Panc1 (cell line): ENCODE results near the gene ATP10D. TPM values are rescaled to one million over a fixed set of nuclear protein-coding genes. Genes with fewer than 3 reads are reported as not detected.

Source experiments
- ATAC-seq: fragments of 200-7000 bp; cut with Tn5 transposase; 2 replicates; pipeline ENCODE4 v1.9.1; 2020; ENCODE audit warnings: mild to moderate bottlenecking, moderate library complexity
- BruUV-seq: library from RNA; stranded (reverse); fragments of 400-500 nt; replicated peaks from 2 replicates; lab custom pipeline; 2021; lab: Mats Ljungman, UMichigan
- CTCF ChIA-PET: fragments of 300-600 bp; sonication (Branson Sonifier 250); formaldehyde crosslinking; loops from one replicate; lab custom pipeline; 2022; ENCODE audit warnings: antibody characterized with exemption; lab: Charles Lee
- POLR2A ChIA-PET: fragments of 300-600 bp; sonication (Branson Sonifier 250); formaldehyde crosslinking; loops from one replicate; lab custom pipeline; 2022; ENCODE audit warnings: antibody characterized with exemption; lab: Charles Lee
- DNase-seq: peaks from one replicate; pipeline ENCODE4 v3.0.0-alpha.2; 2010; ENCODE audit warnings: low read depth, low spot score
- H3K27ac ChIP-seq: 2 replicates; pipeline ENCODE4 v1.5.1; 2011; ENCODE audit warnings: mild to moderate bottlenecking, low read length, inconsistent platforms
- H3K27me3 ChIP-seq: fragments of 200-500 bp; sonication (Bioruptor generic); 2 replicates; pipeline ENCODE4 v1.6.0; 2014; ENCODE audit warnings: low read length, inconsistent platforms; ENCODE audit not compliant: control insufficient read depth, insufficient read depth
- H3K36me3 ChIP-seq: fragments of 200-500 bp; sonication (Bioruptor generic); 2 replicates; pipeline ENCODE4 v1.5.1; 2014; ENCODE audit warnings: inconsistent platforms, mild to moderate bottlenecking, low read length, moderate library complexity; ENCODE audit not compliant: control insufficient read depth, insufficient read depth
- H3K4me1 ChIP-seq: 2 replicates; pipeline ENCODE4 v1.5.1; 2011; ENCODE audit warnings: inconsistent platforms, mild to moderate bottlenecking, low read length, moderate library complexity; ENCODE audit not compliant: control insufficient read depth, insufficient read depth
- H3K4me3 ChIP-seq, 2 experiments: 2 replicates each; pipeline ENCODE4 v1.5.1; 2011 to 2012; ENCODE audit warnings: low read depth in 2 of 2, low read length in 2 of 2, mild to moderate bottlenecking in 2 of 2, inconsistent platforms in 1 of 2, moderate library complexity in 1 of 2
- H3K9me3 ChIP-seq: fragments of 200-500 bp; sonication (Bioruptor generic); 2 replicates; pipeline ENCODE4 v1.5.1; 2014; ENCODE audit warnings: low read depth, mild to moderate bottlenecking, inconsistent platforms, low read length, moderate library complexity; ENCODE audit not compliant: control insufficient read depth, insufficient read depth
- POLR2AphosphoS5 ChIP-seq: IDR thresholded peaks from 2 replicates; pipeline ENCODE4 v1.6.1; 2012; ENCODE audit warnings: mild to moderate bottlenecking, low read depth, low read length, moderate library complexity
- SIN3A ChIP-seq: IDR thresholded peaks from 2 replicates; pipeline ENCODE4 v1.6.1; 2012; ENCODE audit warnings: low read depth, mild to moderate bottlenecking, low read length, moderate library complexity, borderline replicate concordance; ENCODE audit not compliant: insufficient read depth
- TCF7L2 ChIP-seq: IDR thresholded peaks from 2 replicates; pipeline ENCODE4 v1.6.1; 2011; ENCODE audit warnings: mild to moderate bottlenecking, low read depth, low read length, inconsistent platforms
- in situ Hi-C: cut with HindIII; loops from 2 replicates; pipeline ENCODE4 v1.10.0; 2016; ENCODE audit warnings: low sequenced_read_pairs, low pct_unique_long_range_greater_than_20kb
- intact Hi-C: fragments of 100-400 bp; cut with micrococcal nuclease; formaldehyde crosslinking; loops from one replicate; pipeline ENCODE4 v1.10.0; 2022; ENCODE audit not compliant: unreplicated experiment
- total RNA-seq: library from RNA; stranded (reverse); gene quantifications from one replicate; pipeline ENCODE4 v1.2.1, GENCODE V29; 2021; ENCODE audit not compliant: unreplicated experiment
- TF ChIP-seq, protein P1 (sequence below): fragments of 450-650 bp; IDR thresholded peaks from 2 replicates; pipeline ENCODE4 v1.5.1; 2017; ENCODE audit warnings: mild to moderate bottlenecking
- TF ChIP-seq, protein P2 (sequence below), 2 experiments: IDR thresholded peaks; 2 replicates each; pipeline ENCODE4 v1.6.1; 2011 to 2012; ENCODE audit warnings: low read depth in 2 of 2, control low read depth in 1 of 2, low read length in 1 of 2, mild to moderate bottlenecking in 1 of 2, moderate library complexity in 1 of 2; ENCODE audit not compliant: insufficient read depth in 1 of 2

Gene ATP10D
- total RNA-seq, 1 experiment from 2014 or later: 13.9 TPM

DNA sequence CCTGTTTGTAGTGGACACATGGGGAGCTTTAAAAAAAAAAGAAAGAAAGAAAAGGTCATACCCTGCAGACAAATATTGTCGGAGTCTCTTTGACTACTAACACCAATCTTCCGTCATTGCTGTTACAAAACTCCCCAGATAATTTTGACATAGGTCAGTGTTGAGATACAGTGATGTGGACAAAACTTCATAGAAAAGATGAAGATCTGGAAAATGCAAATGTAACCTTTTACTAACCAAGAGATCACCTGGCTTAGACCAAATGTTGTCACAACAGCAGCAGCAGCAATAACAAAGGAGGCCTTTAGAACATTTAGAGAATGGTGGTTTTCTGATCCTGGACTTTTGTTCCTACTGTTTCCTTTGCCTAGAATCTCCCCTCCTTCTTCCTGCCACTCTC, 13.5 kb upstream of the ATP10D start:
- ATAC-seq (no peak), DNase-seq (no peak)
- intact Hi-C loops: no loop called here
- TF ChIP-seq POLR2AphosphoS5: no peak
- TF ChIP-seq, protein P1, sequence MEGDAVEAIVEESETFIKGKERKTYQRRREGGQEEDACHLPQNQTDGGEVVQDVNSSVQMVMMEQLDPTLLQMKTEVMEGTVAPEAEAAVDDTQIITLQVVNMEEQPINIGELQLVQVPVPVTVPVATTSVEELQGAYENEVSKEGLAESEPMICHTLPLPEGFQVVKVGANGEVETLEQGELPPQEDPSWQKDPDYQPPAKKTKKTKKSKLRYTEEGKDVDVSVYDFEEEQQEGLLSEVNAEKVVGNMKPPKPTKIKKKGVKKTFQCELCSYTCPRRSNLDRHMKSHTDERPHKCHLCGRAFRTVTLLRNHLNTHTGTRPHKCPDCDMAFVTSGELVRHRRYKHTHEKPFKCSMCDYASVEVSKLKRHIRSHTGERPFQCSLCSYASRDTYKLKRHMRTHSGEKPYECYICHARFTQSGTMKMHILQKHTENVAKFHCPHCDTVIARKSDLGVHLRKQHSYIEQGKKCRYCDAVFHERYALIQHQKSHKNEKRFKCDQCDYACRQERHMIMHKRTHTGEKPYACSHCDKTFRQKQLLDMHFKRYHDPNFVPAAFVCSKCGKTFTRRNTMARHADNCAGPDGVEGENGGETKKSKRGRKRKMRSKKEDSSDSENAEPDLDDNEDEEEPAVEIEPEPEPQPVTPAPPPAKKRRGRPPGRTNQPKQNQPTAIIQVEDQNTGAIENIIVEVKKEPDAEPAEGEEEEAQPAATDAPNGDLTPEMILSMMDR: no peak
- no peak for TF ChIP-seq SIN3A
- no peak for TF ChIP-seq TCF7L2
- TF ChIP-seq, protein P2, sequence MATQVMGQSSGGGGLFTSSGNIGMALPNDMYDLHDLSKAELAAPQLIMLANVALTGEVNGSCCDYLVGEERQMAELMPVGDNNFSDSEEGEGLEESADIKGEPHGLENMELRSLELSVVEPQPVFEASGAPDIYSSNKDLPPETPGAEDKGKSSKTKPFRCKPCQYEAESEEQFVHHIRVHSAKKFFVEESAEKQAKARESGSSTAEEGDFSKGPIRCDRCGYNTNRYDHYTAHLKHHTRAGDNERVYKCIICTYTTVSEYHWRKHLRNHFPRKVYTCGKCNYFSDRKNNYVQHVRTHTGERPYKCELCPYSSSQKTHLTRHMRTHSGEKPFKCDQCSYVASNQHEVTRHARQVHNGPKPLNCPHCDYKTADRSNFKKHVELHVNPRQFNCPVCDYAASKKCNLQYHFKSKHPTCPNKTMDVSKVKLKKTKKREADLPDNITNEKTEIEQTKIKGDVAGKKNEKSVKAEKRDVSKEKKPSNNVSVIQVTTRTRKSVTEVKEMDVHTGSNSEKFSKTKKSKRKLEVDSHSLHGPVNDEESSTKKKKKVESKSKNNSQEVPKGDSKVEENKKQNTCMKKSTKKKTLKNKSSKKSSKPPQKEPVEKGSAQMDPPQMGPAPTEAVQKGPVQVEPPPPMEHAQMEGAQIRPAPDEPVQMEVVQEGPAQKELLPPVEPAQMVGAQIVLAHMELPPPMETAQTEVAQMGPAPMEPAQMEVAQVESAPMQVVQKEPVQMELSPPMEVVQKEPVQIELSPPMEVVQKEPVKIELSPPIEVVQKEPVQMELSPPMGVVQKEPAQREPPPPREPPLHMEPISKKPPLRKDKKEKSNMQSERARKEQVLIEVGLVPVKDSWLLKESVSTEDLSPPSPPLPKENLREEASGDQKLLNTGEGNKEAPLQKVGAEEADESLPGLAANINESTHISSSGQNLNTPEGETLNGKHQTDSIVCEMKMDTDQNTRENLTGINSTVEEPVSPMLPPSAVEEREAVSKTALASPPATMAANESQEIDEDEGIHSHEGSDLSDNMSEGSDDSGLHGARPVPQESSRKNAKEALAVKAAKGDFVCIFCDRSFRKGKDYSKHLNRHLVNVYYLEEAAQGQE (IDR thresholded peaks at IDR 0.05; ENCODE audit: insufficient read depth in 1 of 2, low read depth in 2 of 2, low read length in 1 of 2): no peak
- Histone ChIP-seq H3K36me3 (no peaks in the 10 kb centered on the region), H3K4me1 (no peaks in the 10 kb centered on the region), H3K27ac (no peak overlapping the region), H3K4me3 (no peak overlapping the region), H3K27me3 (no peaks in the 10 kb centered on the region; the same call in 1 of the 2 replicates), H3K9me3 (no peaks in the 10 kb centered on the region)
- no TSS peak for BruUV-seq
- ChIA-PET POLR2A (no interaction called here), CTCF (no interaction called here)
- in situ Hi-C loops: no loop called here

DNA sequence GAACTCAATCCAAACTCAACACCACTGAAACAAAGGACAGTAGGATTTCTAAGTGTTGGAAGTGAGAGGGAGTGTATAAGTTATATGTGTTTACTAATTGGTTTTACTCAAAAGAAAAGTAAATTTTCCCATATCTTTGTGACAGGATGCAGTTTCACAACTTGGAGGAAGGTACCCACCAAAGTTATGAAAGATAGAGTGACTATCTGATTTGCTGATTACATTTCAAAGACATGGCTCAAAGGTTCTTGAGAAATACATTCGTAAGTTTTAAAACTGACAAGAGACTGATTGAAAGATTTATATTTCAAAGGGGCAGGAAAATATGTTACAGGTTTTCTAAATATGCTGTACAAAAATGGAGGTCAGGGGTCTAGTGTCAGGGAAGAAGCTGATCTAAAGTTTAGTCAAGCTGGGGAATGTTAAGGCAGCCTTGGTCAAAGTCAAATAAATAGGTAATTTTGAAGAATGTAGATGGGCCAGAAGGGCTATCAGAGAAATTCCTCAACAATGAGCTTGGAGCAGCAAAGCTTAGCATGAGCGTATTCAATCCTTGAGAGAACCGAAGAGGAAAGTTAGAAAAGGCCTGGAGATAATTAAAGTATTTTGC, 11.8 kb upstream of the ATP10D start:
- BruUV-seq: no TSS peak
- Histone ChIP-seq H3K27me3 (no peaks in the 10 kb centered on the region; the same call in 1 of the 2 replicates), H3K4me3 (no peak overlapping the region), H3K36me3 (no peaks in the 10 kb centered on the region), H3K4me1 (no peaks in the 10 kb centered on the region), H3K9me3 (no peaks in the 10 kb centered on the region), H3K27ac (no peak overlapping the region)
- ATAC-seq: no peak
- no peak for DNase-seq
- in situ Hi-C loops (no loop called here), intact Hi-C loops (no loop called here)
- TF ChIP-seq, protein P2 (IDR thresholded peaks at IDR 0.05; ENCODE audit: insufficient read depth in 1 of 2, low read depth in 2 of 2, low read length in 1 of 2): no peak
- no peak for TF ChIP-seq TCF7L2
- TF ChIP-seq SIN3A: no peak
- no peak for TF ChIP-seq POLR2AphosphoS5
- TF ChIP-seq, protein P1: no peak
- POLR2A ChIA-PET: no interaction called here
- CTCF ChIA-PET: no interaction called here
